Kidney (tissue), 14 donors: ENCODE data around the gene CCNB2. TPM values are rescaled to one million over a fixed set of nuclear protein-coding genes. Genes with fewer than 3 reads are reported as not detected.

ENCODE experiments used
- DNase-seq, 5 donors: peaks; one replicate each; pipeline ENCODE4 v3.0.0-alpha.2; 2013 to 2020
- FAIRE-seq: peaks from 2 replicates; lab custom pipeline; 2012; peaks lifted over from hg19 to GRCh38; lab: Jason Lieb, UNC
- H3K27ac ChIP-seq, 2 donors: one replicate each; pipeline ENCODE4 v1.7.0; 2013; ENCODE audit warnings: low read depth in 2 of 2, low read length in 2 of 2, inconsistent platforms in 1 of 2
- H3K27me3 ChIP-seq: one replicate; pipeline ENCODE4 v1.7.1; 2013; ENCODE audit warnings: low read length, inconsistent platforms; ENCODE audit not compliant: control insufficient read depth, insufficient read depth
- H3K36me3 ChIP-seq, 3 donors: one replicate each; pipeline versions ENCODE4 v1.7.0 to v1.7.1; 2013; ENCODE audit warnings: low read length in 3 of 3, control low read depth in 1 of 3, inconsistent platforms in 1 of 3; ENCODE audit not compliant: insufficient read depth in 3 of 3, control insufficient read depth in 2 of 3
- H3K4me1 ChIP-seq, 3 donors: one replicate each; pipeline versions ENCODE4 v1.7.0 to v1.7.1; 2013; ENCODE audit warnings: low read length in 3 of 3, inconsistent platforms in 1 of 3, low read depth in 1 of 3; ENCODE audit not compliant: control insufficient read depth in 2 of 3, insufficient read depth in 2 of 3
- H3K4me3 ChIP-seq, 3 donors: one replicate each; pipeline versions ENCODE4 v1.7.0 to v1.8.1; 2013; ENCODE audit warnings: low read length in 3 of 3, control low read depth in 1 of 3, inconsistent platforms in 1 of 3
- H3K9ac ChIP-seq, 3 donors: one replicate each; pipeline versions ENCODE4 v1.7.0 to v1.7.1; 2013; ENCODE audit warnings: low read length in 3 of 3, control low read depth in 1 of 3, inconsistent platforms in 1 of 3
- H3K9me3 ChIP-seq, 3 donors: one replicate each; pipeline versions ENCODE4 v1.7.0 to v1.7.1; 2013; ENCODE audit warnings: low read length in 3 of 3, control low read depth in 1 of 3, inconsistent platforms in 1 of 3; ENCODE audit not compliant: control insufficient read depth in 2 of 3, insufficient read depth in 1 of 3
- intact Hi-C: fragments of 100-400 bp; cut with DNase I; formaldehyde crosslinking; loops from one replicate; pipeline ENCODE4 v1.11.1; 2022
- polyA plus RNA-seq: library from polyadenylated mRNA; stranded (reverse); fragments of 350-450 nt; fragmentation: Illumina TruSeq; extraction: RNeasy Lipid Tissue Mini Kit (QIAGEN cat#74804); gene quantifications from one replicate; pipeline ENCODE4 v1.2.3, GENCODE V29; 2014; ENCODE audit warnings: low read depth, low replicate concordance; ENCODE audit not compliant: insufficient read depth
- total RNA-seq: library from RNA; stranded (reverse); fragmentation: NEBNext Ultra II Directional; extraction: Animal tissue kit (Norgen Biotek cat#: 25700); gene quantifications from one replicate; pipeline ENCODE4 v1.2.1, GENCODE V29; 2021
- TF ChIP-seq, protein P1 (sequence below): IDR thresholded peaks from 3 replicates; pipeline ENCODE4 v1.5.1; 2012; ENCODE audit warnings: mild to moderate bottlenecking, moderate library complexity, borderline replicate concordance; ENCODE audit not compliant: insufficient read depth; ENCODE audit errors: extremely low read depth
- donor health status: control.
- donor health status: control.
- donor health status: control.
- donor health status: control.
- donor health status: control.
- donor health status: DM: yes; HTN: yes; CAD: no.
- donor health status: Normal renal cell carcinoma (clear cell type).

The CCNB2 gene
- total and polyA plus RNA-seq, 2 donors from 2014 or later = 0.26 to 0.94 TPM

- intact Hi-C loops = no loop called here
Measured at GRCh38 chr15:59157840-59158700, 53.1 kb downstream of the CCNB2 start.

GRCh38 chr15:59158701-59159034, 53.7 kb downstream of the CCNB2 start:
- Histone ChIP-seq H3K27ac (no peak overlapping the region), H3K9ac (no peak overlapping the region), H3K9me3 (no peaks in the 10 kb centered on the region), H3K4me1 (no peaks in the 10 kb centered on the region), H3K27me3 (no peaks in the 10 kb centered on the region), H3K4me3 (no peak overlapping the region), H3K36me3 (peaks cover 2 to 8% (median 6%) of the 10 kb centered on the region in 3 donors)
- TF ChIP-seq, protein P1, sequence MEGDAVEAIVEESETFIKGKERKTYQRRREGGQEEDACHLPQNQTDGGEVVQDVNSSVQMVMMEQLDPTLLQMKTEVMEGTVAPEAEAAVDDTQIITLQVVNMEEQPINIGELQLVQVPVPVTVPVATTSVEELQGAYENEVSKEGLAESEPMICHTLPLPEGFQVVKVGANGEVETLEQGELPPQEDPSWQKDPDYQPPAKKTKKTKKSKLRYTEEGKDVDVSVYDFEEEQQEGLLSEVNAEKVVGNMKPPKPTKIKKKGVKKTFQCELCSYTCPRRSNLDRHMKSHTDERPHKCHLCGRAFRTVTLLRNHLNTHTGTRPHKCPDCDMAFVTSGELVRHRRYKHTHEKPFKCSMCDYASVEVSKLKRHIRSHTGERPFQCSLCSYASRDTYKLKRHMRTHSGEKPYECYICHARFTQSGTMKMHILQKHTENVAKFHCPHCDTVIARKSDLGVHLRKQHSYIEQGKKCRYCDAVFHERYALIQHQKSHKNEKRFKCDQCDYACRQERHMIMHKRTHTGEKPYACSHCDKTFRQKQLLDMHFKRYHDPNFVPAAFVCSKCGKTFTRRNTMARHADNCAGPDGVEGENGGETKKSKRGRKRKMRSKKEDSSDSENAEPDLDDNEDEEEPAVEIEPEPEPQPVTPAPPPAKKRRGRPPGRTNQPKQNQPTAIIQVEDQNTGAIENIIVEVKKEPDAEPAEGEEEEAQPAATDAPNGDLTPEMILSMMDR = no peak
- intact Hi-C loops = no loop called here
- DNase-seq = peak in 1 of 5 donors; percentile 72
- no peak for FAIRE-seq

More at GRCh38 chr15:59157840-59158700, 53.1 kb downstream of the CCNB2 start:
- no peaks in the 10 kb centered on the region for H3K27me3 ChIP-seq
- H3K9ac ChIP-seq = no peak overlapping the region
- DNase-seq = no peak
- H3K27ac ChIP-seq = no peak overlapping the region
- H3K4me1 ChIP-seq = no peaks in the 10 kb centered on the region
- H3K4me3 ChIP-seq = no peak overlapping the region
- TF ChIP-seq, protein P1 = no peak
- no peak for FAIRE-seq
- no peaks in the 10 kb centered on the region for H3K9me3 ChIP-seq
- H3K36me3 ChIP-seq = peaks cover 2 to 14% (median 8%) of the 10 kb centered on the region in 3 donors

DNA sequence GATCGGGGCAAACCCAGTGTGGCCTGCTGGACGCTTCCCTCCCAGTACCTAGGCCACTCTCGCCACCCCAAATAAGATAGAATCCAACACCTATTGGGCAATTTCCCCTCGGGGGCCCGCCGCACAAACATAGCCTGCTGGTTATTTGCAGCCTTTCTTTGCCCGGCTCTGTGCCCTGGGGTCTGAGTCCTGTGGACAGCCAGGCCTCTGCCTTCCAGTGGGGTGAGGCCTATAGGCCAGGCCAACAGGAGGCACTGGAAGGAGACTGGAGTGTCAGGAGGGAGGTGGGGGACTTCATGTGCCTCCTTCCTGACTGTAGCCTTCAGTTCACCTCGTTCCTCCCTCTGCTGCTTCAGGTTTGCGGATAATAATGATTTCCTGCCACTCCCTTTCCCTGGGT, 54.3 kb downstream of the CCNB2 start:
- H3K9ac ChIP-seq = no peak overlapping the region
- H3K4me1 ChIP-seq = no peaks in the 10 kb centered on the region
- DNase-seq = no peak
- H3K27me3 ChIP-seq = no peaks in the 10 kb centered on the region
- H3K4me3 ChIP-seq = no peak overlapping the region
- H3K27ac ChIP-seq = peak overlapping the region in 1 of 2 donors; percentile 61
- H3K9me3 ChIP-seq = no peaks in the 10 kb centered on the region
- no peak for FAIRE-seq
- intact Hi-C loops = no loop called here
- TF ChIP-seq, protein P1 = no peak
- H3K36me3 ChIP-seq = peaks cover 2 to 8% (median 6%) of the 10 kb centered on the region in 3 donors
